Measurements from ENCODE around the gene TBXA2R. TPM values are rescaled to one million over a fixed set of nuclear protein-coding genes. Genes with fewer than 3 reads are reported as not detected.

The TBXA2R gene
- total and polyA plus RNA-seq, 2 donors (not counting 3 experiments of a cell fraction or from before 2014, with no cell fraction given): 2.4 to 2.9 TPM

DNA sequence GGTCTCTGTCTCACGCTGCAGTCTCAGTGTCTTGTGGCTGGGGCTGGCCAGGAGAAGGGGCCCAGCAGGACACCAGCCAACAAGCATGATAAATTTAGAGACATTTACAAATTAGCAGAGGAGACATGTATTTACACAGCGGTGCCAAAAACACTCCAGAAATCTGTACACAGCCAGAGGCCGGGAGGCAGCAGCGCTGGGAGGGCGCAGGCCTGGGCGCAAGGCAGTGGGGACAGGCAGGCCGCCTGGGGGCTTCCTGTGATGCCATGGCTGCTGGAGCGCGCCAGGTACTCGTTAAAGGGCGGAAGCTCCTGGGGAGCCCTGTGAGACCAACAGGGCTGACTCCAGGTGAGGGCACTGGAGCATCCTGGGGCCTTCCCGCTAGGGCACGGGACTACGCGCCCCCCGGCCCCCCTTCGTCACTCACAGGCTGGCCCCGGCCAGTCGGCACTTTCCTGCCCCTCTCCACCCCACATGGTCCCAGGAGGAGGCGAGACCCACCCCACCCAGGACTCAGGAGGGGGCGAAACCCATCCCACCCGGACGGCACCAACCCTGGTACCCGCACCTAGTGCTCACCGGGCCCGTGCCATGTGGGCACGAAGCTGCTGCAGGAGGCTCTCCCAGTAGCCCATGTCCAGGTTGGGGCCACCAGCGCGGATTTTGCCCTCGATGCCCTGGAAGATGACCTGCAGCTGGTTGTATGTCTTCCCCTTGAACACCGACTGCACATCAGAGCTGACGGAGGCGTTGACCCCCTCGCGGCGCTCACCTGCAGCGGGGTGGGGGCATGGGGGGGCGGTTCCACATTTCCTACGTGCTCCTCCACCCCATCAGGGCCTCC is 7.4 kb upstream of the TBXA2R start:
- POLR2A ChIA-PET: no interaction called here
- TF ChIP-seq FOS (IDR thresholded peaks at IDR 0.05; ENCODE audit: borderline replicate concordance, insufficient read depth, low read length) (no peak), POLR2AphosphoS5 (IDR thresholded peaks at IDR 0.05; ENCODE audit: insufficient read depth, low read depth, low read length) (no peak), MYC (IDR thresholded peaks at IDR 0.05; ENCODE audit: low read depth, low read length) (no peak), EZH2 (IDR thresholded peaks at IDR 0.05; ENCODE audit: borderline replicate concordance, low read depth, low read length, severe bottlenecking) (no peak), JUN (IDR thresholded peaks at IDR 0.05; ENCODE audit: borderline replicate concordance, insufficient read depth, insufficient read length, low read depth) (no peak), POLR2A (IDR thresholded peaks at IDR 0.05; ENCODE audit: low read depth, low read length) (no peak), GATA2 (IDR thresholded peaks at IDR 0.05; ENCODE audit: insufficient read depth, insufficient read length, low read depth, low read length) (no peak)
- TF ChIP-seq, protein P1, sequence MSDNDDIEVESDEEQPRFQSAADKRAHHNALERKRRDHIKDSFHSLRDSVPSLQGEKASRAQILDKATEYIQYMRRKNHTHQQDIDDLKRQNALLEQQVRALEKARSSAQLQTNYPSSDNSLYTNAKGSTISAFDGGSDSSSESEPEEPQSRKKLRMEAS (IDR thresholded peaks at IDR 0.05; ENCODE audit: insufficient read depth, insufficient read length): no peak
- TF ChIP-seq, protein P2, sequence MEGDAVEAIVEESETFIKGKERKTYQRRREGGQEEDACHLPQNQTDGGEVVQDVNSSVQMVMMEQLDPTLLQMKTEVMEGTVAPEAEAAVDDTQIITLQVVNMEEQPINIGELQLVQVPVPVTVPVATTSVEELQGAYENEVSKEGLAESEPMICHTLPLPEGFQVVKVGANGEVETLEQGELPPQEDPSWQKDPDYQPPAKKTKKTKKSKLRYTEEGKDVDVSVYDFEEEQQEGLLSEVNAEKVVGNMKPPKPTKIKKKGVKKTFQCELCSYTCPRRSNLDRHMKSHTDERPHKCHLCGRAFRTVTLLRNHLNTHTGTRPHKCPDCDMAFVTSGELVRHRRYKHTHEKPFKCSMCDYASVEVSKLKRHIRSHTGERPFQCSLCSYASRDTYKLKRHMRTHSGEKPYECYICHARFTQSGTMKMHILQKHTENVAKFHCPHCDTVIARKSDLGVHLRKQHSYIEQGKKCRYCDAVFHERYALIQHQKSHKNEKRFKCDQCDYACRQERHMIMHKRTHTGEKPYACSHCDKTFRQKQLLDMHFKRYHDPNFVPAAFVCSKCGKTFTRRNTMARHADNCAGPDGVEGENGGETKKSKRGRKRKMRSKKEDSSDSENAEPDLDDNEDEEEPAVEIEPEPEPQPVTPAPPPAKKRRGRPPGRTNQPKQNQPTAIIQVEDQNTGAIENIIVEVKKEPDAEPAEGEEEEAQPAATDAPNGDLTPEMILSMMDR (IDR thresholded peaks at IDR 0.05; ENCODE audit: extremely low read depth in 1 of 2, insufficient read depth in 1 of 2, low read depth in 1 of 2, low read length in 2 of 2): no peak
- DNase-seq (ENCODE audit: low read depth, low spot score): no peak
- H3K4me2 ChIP-seq (ENCODE audit: insufficient read depth, low read length): no peak overlapping the region
- no peak overlapping the region for H3K9ac ChIP-seq (replicated peaks; ENCODE audit: extremely low read depth, insufficient read depth, low read length)
- H3K4me1 ChIP-seq (ENCODE audit: control insufficient read depth, extremely low read depth, insufficient read depth, low read length): peaks cover 2% of the 10 kb centered on the region
- CTCF ChIA-PET: no interaction called here
- FAIRE-seq: no peak
- H3K36me3 ChIP-seq (ENCODE audit: control insufficient read depth in 2 of 2, extremely low read depth in 1 of 2, insufficient read depth in 2 of 2, low read length in 2 of 2): peaks cover 0 to 16% of the 10 kb centered on the region in 2 experiments
- H3K4me3 ChIP-seq (replicated peaks in 1 of 3; ENCODE audit: insufficient read depth in 1 of 3, low read depth in 1 of 3, low read length in 3 of 3): no peak overlapping the region
- no peaks in the 10 kb centered on the region for H3K9me1 ChIP-seq (replicated peaks; ENCODE audit: control insufficient read depth, extremely low read depth, insufficient read depth, low read length)
- intact Hi-C loops (cut with micrococcal nuclease): no loop called here
- no peaks in the 10 kb centered on the region for H4K20me1 ChIP-seq (replicated peaks; ENCODE audit: control insufficient read depth, extremely low read depth, insufficient read depth, low read length)
- no peaks in the 10 kb centered on the region for H3K79me2 ChIP-seq (ENCODE audit: control insufficient read depth, insufficient read depth, low read length)
- no peaks in the 10 kb centered on the region for H3K9me3 ChIP-seq (replicated peaks; ENCODE audit: control insufficient read depth, insufficient read depth, low read length)
- dilution Hi-C loops (cut with MboI; ENCODE audit: extremely low pct_ligation_motif_present, low sequenced_read_pairs): no loop called here
- BruUV-seq (replicated peaks): no TSS peak
- H3K27ac ChIP-seq (ENCODE audit: insufficient read depth, low read depth, low read length): no peak overlapping the region
- H3K27me3 ChIP-seq (ENCODE audit: control insufficient read depth in 2 of 2, insufficient read depth in 2 of 2, low read length in 2 of 2): no peaks in the 10 kb centered on the region
- H2AFZ ChIP-seq (ENCODE audit: low read depth, low read length): no peak overlapping the region

Measured in endothelial cell of umbilical vein (primary cell).